HT-29 (cell line): ENCODE data around the gene DYNAP. TPM values are rescaled to one million over a fixed set of nuclear protein-coding genes. Genes with fewer than 3 reads are reported as not detected.

ENCODE experiments used
- DNase-seq: peaks from one replicate; pipeline ENCODE4 v3.0.0-alpha.2; 2015; ENCODE audit warnings: low spot score
- total RNA-seq: library from RNA; depleted of rRNA; stranded (reverse); fragments of >200 nt; shearing (Covaris generic); gene quantifications from 2 replicates; pipeline ENCODE4 v1.2.3, GENCODE V29; 2014; rRNA removed

Gene DYNAP
- not detected in 2 replicates for total RNA-seq

- DNase-seq = no peak
Observed at GRCh38 chr18:54590945-54591344, at the start of gene DYNAP. DYNAP (plus strand) TSS chr18:54591245; CDS start chr18:54591283, 38 bp downstream.

- no peak for DNase-seq
Observed at GRCh38 chr18:54551590-54551989, 39.5 kb upstream of the DYNAP start.

GRCh38 chr18:54555286-54555685 lies 35.8 kb upstream of the DYNAP start:
- no peak for DNase-seq

GRCh38 chr18:54555996-54556395 lies 35.0 kb upstream of the DYNAP start:
- no peak for DNase-seq

- DNase-seq = no peak
Observed at GRCh38 chr18:54557958-54558357, 33.1 kb upstream of the DYNAP start.

- DNase-seq = peak; percentile 49
Observed at GRCh38 chr18:54558609-54559585, 32.1 kb upstream of the DYNAP start.

GRCh38 chr18:54561706-54562267 lies 29.3 kb upstream of the DYNAP start:
- no peak for DNase-seq

GRCh38 chr18:54580202-54580729 lies 10.8 kb upstream of the DYNAP start:
- no peak for DNase-seq

GRCh38 chr18:54584065-54584464 lies 7.0 kb upstream of the DYNAP start:
- DNase-seq = no peak

- no peak for DNase-seq
Observed at GRCh38 chr18:54585743-54586142, 5.3 kb upstream of the DYNAP start.

- DNase-seq = no peak
Observed at GRCh38 chr18:54604211-54604610, 13.2 kb downstream of the DYNAP start.

- DNase-seq = no peak
Observed at GRCh38 chr18:54606835-54607212, 15.8 kb downstream of the DYNAP start.

GRCh38 chr18:54607213-54608027 lies 16.4 kb downstream of the DYNAP start:
- DNase-seq = peak; percentile 65

GRCh38 chr18:54608028-54608642 lies 17.1 kb downstream of the DYNAP start:
- DNase-seq = peak; percentile 38

- DNase-seq = no peak
Observed at GRCh38 chr18:54611816-54612215, 20.8 kb downstream of the DYNAP start.

GRCh38 chr18:54612237-54612636 lies 21.2 kb downstream of the DYNAP start:
- DNase-seq = peak; percentile 38

- no peak for DNase-seq
Observed at GRCh38 chr18:54613174-54613573, 22.1 kb downstream of the DYNAP start.

GRCh38 chr18:54616220-54616848 lies 25.3 kb downstream of the DYNAP start:
- DNase-seq = no peak

GRCh38 chr18:54622084-54622483 lies 31.0 kb downstream of the DYNAP start:
- no peak for DNase-seq

GRCh38 chr18:54626779-54627178 lies 35.7 kb downstream of the DYNAP start:
- no peak for DNase-seq

GRCh38 chr18:54630963-54631362 lies 39.9 kb downstream of the DYNAP start:
- DNase-seq = no peak
